Kidney epithelial cell (primary cell): ENCODE measurements around the gene C19orf53. TPM values are rescaled to one million over a fixed set of nuclear protein-coding genes. Genes with fewer than 3 reads are reported as not detected.

Experiments used
- DNase-seq: peaks from one replicate; pipeline ENCODE4 v3.0.0-alpha.2; 2010; ENCODE audit warnings: low read depth
- H3K27me3 ChIP-seq: 2 replicates; pipeline ENCODE4 v1.6.0; 2011; ENCODE audit warnings: low read length; ENCODE audit not compliant: control insufficient read depth, insufficient read depth
- H3K36me3 ChIP-seq: 2 replicates; pipeline ENCODE4 v1.5.1; 2011; ENCODE audit warnings: low read length; ENCODE audit not compliant: control insufficient read depth, insufficient read depth
- H3K4me3 ChIP-seq: 2 replicates; pipeline ENCODE4 v1.5.1; 2011; ENCODE audit warnings: low read depth, mild to moderate bottlenecking, control low read depth, low read length
- CTCF ChIP-seq: IDR thresholded peaks from 2 replicates; pipeline ENCODE4 v1.5.1; 2011; ENCODE audit warnings: mild to moderate bottlenecking, moderate library complexity, low read length, control low read depth, inconsistent platforms; ENCODE audit not compliant: insufficient read depth, poor library complexity, severe bottlenecking
- total RNA-seq: library from RNA; depleted of rRNA; stranded (reverse); fragments of >200 nt; gene quantifications from 2 replicates; pipeline ENCODE4 v1.2.3, GENCODE V29; 2015

C19orf53 gene
- total RNA-seq, 1 donor from 2014 or later, result 203 TPM

- Histone ChIP-seq H3K36me3 (peaks cover 3% of the 10 kb centered on the region), H3K27me3 (no peaks in the 10 kb centered on the region), H3K4me3 (peak overlapping the region; percentile 89)
- no peak for DNase-seq
- TF ChIP-seq CTCF, result no peak
Measured at GRCh38 chr19:13764821-13765394, 9.3 kb upstream of the C19orf53 start.

- TF ChIP-seq CTCF, result no peak
- peak overlapping the region; percentile 89 for H3K4me3 ChIP-seq
- peaks cover 3% of the 10 kb centered on the region for H3K36me3 ChIP-seq
- DNase-seq, result no peak
- H3K27me3 ChIP-seq, result no peaks in the 10 kb centered on the region
Measured at GRCh38 chr19:13765395-13766094, 8.7 kb upstream of the C19orf53 start.

GRCh38 chr19:13766095-13766481 lies 8.2 kb upstream of the C19orf53 start:
- no peak for TF ChIP-seq CTCF
- Histone ChIP-seq H3K27me3 (no peaks in the 10 kb centered on the region), H3K36me3 (peaks cover 3% of the 10 kb centered on the region), H3K4me3 (no peak overlapping the region)
- no peak for DNase-seq

- Histone ChIP-seq H3K36me3 (peaks cover 1% of the 10 kb centered on the region), H3K4me3 (no peak overlapping the region), H3K27me3 (no peaks in the 10 kb centered on the region)
- DNase-seq, result no peak
- TF ChIP-seq CTCF, result no peak
Measured at GRCh38 chr19:13768510-13768909, 5.7 kb upstream of the C19orf53 start.

GRCh38 chr19:13770013-13770635 lies 4.1 kb upstream of the C19orf53 start:
- H3K27me3 ChIP-seq, result no peaks in the 10 kb centered on the region
- H3K4me3 ChIP-seq, result no peak overlapping the region
- TF ChIP-seq CTCF, result no peak
- DNase-seq, result no peak
- H3K36me3 ChIP-seq, result peaks cover 1% of the 10 kb centered on the region
